ENCODE data around the gene BTBD2. TPM values are rescaled to one million over a fixed set of nuclear protein-coding genes. Genes with fewer than 3 reads are reported as not detected.
A peak's percentile ranks its signal among the peaks of the same experiment; 100 is the strongest.
"Not testable (repeated sequence)": the region's sequence is repeated elsewhere in the genome, so short reads cannot be mapped to it uniquely, and the experiment has no call there.

Gene BTBD2
- total and polyA plus RNA-seq, 4 donors: 7.4 to 25.1 (median 20.2) TPM

GRCh38 chr19:2034729-2035589, 19.4 kb upstream of the BTBD2 start:
- peak; percentile 61 for DNase-seq (ENCODE audit: low spot score)
- peaks cover 0 to 9% (median 2%) of the 10 kb centered on the region in 4 donors for H3K9me3 ChIP-seq (ENCODE audit: control insufficient read depth in 4 of 4, low read length in 3 of 4)
- 47% methylated on average over 34 of the region's 34 CpGs for WGBS
- no peak overlapping the region for H3K27ac ChIP-seq (ENCODE audit: low read depth in 1 of 2, low read length in 2 of 2)
- H3K9ac ChIP-seq (ENCODE audit: low read depth in 1 of 2, low read length in 2 of 2): no peak overlapping the region
- peaks cover 3 to 19% (median 9%) of the 10 kb centered on the region in 4 donors for H3K36me3 ChIP-seq (ENCODE audit: control insufficient read depth in 4 of 4, insufficient read depth in 3 of 4, low read depth in 1 of 4, low read length in 3 of 4)
- no peaks in the 10 kb centered on the region for H3K27me3 ChIP-seq (ENCODE audit: control insufficient read depth in 4 of 4, insufficient read depth in 4 of 4, low read length in 3 of 4)
- TF ChIP-seq REST (IDR thresholded peaks at IDR 0.05) (no peak), MAX (IDR thresholded peaks at IDR 0.05) (no peak), EGR1 (IDR thresholded peaks at IDR 0.05; ENCODE audit: low read depth in 2 of 2) (no peak), FOXA1 (IDR thresholded peaks at IDR 0.05) (no peak), SP1 (IDR thresholded peaks at IDR 0.05) (no peak), FOXA2 (IDR thresholded peaks at IDR 0.05) (no peak), CTCF (IDR thresholded peaks at IDR 0.05; ENCODE audit: low read depth, low read length, missing input control) (no peak), TAF1 (conservative IDR thresholded peaks at IDR 0.05) (no peak), RAD21 (IDR thresholded peaks at IDR 0.05) (no peak), ATF3 (IDR thresholded peaks at IDR 0.05) (no peak), JUND (IDR thresholded peaks at IDR 0.05) (no peak), ZBTB33 (IDR thresholded peaks at IDR 0.05) (no peak), NR2F2 (IDR thresholded peaks at IDR 0.05) (no peak), HNF4A (conservative IDR thresholded peaks at IDR 0.05) (no peak), HNF4G (IDR thresholded peaks at IDR 0.05) (no peak), RXRA (IDR thresholded peaks at IDR 0.05) (no peak)
- peaks cover 3 to 20% (median 9%) of the 10 kb centered on the region in 4 donors for H3K4me1 ChIP-seq (ENCODE audit: control insufficient read depth in 4 of 4, insufficient read depth in 4 of 4, low read length in 3 of 4)
- H3K4me3 ChIP-seq (ENCODE audit: low read depth in 1 of 3, low read length in 3 of 3): no peak overlapping the region

GRCh38 chr19:2034253-2034652, 18.7 kb upstream of the BTBD2 start:
- H3K9ac ChIP-seq (ENCODE audit: low read depth in 1 of 2, low read length in 2 of 2); DNase-seq (ENCODE audit: low spot score); H3K27ac ChIP-seq (ENCODE audit: low read depth in 1 of 2, low read length in 2 of 2); H3K4me3 ChIP-seq (ENCODE audit: low read depth in 1 of 3, low read length in 3 of 3); H3K9me3 ChIP-seq (ENCODE audit: control insufficient read depth in 4 of 4, low read length in 3 of 4); H3K27me3 ChIP-seq (ENCODE audit: control insufficient read depth in 4 of 4, insufficient read depth in 4 of 4, low read length in 3 of 4): not testable (repeated sequence)
- Histone ChIP-seq H3K4me1 (ENCODE audit: control insufficient read depth in 4 of 4, insufficient read depth in 4 of 4, low read length in 3 of 4) (peaks cover 3 to 20% (median 9%) of the 10 kb centered on the region in 4 donors), H3K36me3 (ENCODE audit: control insufficient read depth in 4 of 4, insufficient read depth in 3 of 4, low read depth in 1 of 4, low read length in 3 of 4) (peaks cover 2 to 15% (median 5%) of the 10 kb centered on the region in 4 donors)
- WGBS: 93% methylated on average over 15 of the region's 15 CpGs

Measured in liver (tissue), 9 donors.